Esophagus muscularis mucosa (tissue), 4 donors: ENCODE measurements around the gene SPINT2.

ENCODE experiments used
- CTCF ChIP-seq, 3 experiments: fragments of 200-600 bp in 2 of 3; fragments of 450-650 bp in 1 of 3; sonication (generic) in 2 of 3; IDR thresholded peaks; one replicate each; pipeline ENCODE4 v1.5.1; 2017 to 2019; ENCODE audit warnings: antibody characterized with exemption in 3 of 3, mild to moderate bottlenecking in 2 of 3, moderate library complexity in 1 of 3
- EP300 ChIP-seq: sonication (generic); formaldehyde crosslinking; IDR thresholded peaks from one replicate; pipeline ENCODE4 v1.6.1; 2017; ENCODE audit warnings: antibody characterized with exemption
- POLR2A ChIP-seq: fragments of 450-650 bp; IDR thresholded peaks from one replicate; pipeline ENCODE4 v1.6.1; 2017; ENCODE audit warnings: antibody characterized with exemption, moderate library complexity, mild to moderate bottlenecking, low read depth
- POLR2AphosphoS5 ChIP-seq, 2 donors: sonication (generic); formaldehyde crosslinking; IDR thresholded peaks; one replicate each; pipeline ENCODE4 v1.6.1; 2017; ENCODE audit warnings: antibody characterized with exemption in 2 of 2

- TF ChIP-seq POLR2AphosphoS5 (IDR thresholded peaks at IDR 0.05) (peak; percentile 20 to 34), POLR2A (no peak), EP300 (no peak), CTCF (IDR thresholded peaks at IDR 0.05) (no peak)
Observed at GRCh38 chr19:38274739-38275138, 10.4 kb downstream of the SPINT2 start.
